HepG2 (cell line): ENCODE measurements around the gene PNLIPRP1. TPM values are rescaled to one million over a fixed set of nuclear protein-coding genes. Genes with fewer than 3 reads are reported as not detected.

Source experiments
- ATAC-seq: fragments of 200-7000 bp; cut with Tn5 transposase; 3 replicates; pipeline ENCODE4 v1.9.1; 2020; ENCODE audit warnings: mild to moderate bottlenecking, moderate library complexity
- BruUV-seq: library from RNA; stranded (reverse); fragments of 400-500 nt; replicated peaks from 2 replicates; lab custom pipeline; 2021; lab: Mats Ljungman, UMichigan
- CTCF ChIA-PET: fragments of 300-600 bp; formaldehyde crosslinking; extraction: SDS; loops from one replicate; lab custom pipeline; 2021; ENCODE audit warnings: low total read pairs, inconsistent platforms, low intra/inter-chr PET ratio; lab: Yijun Ruan, JAX
- POLR2A ChIA-PET: fragments of 350-600 bp; sonication (Branson Sonifier 250); formaldehyde crosslinking; loops from one replicate; lab custom pipeline; 2020; ENCODE audit warnings: antibody characterized with exemption, inconsistent platforms; lab: Yijun Ruan, JAX
- DNase-seq: peaks from one replicate; pipeline ENCODE4 v3.0.0-alpha.2; 2015; ENCODE audit warnings: low spot score
- FAIRE-seq: peaks from 3 replicates; lab custom pipeline; 2011; peaks lifted over from hg19 to GRCh38; lab: Jason Lieb, UNC
- H2AFZ ChIP-seq: one replicate; pipeline ENCODE4 v1.6.1; 2011; ENCODE audit warnings: low read length, inconsistent platforms
- H3K27ac ChIP-seq: fragments of 300-600 bp; 3 replicates; pipeline ENCODE4 v1.8.0; 2011; ENCODE audit warnings: mixed run types, mild to moderate bottlenecking, mixed read lengths, low read length, inconsistent platforms; ENCODE audit not compliant: insufficient read depth; ENCODE audit errors: extremely low read length
- H3K27me3 ChIP-seq, 2 experiments: fragments of 200-600 bp in 1 of 2; 2 replicates in 1 of 2; 3 replicates in 1 of 2; pipeline versions ENCODE4 v1.6.0 to v1.8.0; 2011; ENCODE audit warnings: low read length in 2 of 2, mild to moderate bottlenecking in 2 of 2, moderate library complexity in 2 of 2, inconsistent platforms in 1 of 2; ENCODE audit not compliant: insufficient read depth in 2 of 2, control insufficient read depth in 1 of 2
- H3K36me3 ChIP-seq, 2 experiments: fragments of 200-600 bp in 1 of 2; replicated peaks in 1 of 2; 2 replicates in 1 of 2; 3 replicates in 1 of 2; pipeline versions ENCODE4 v1.5.1 to v1.8.0; 2011; ENCODE audit warnings: low read length in 2 of 2, inconsistent platforms in 1 of 2; ENCODE audit not compliant: insufficient read depth in 2 of 2, control insufficient read depth in 1 of 2
- H3K4me1 ChIP-seq: 2 replicates; pipeline ENCODE4 v1.5.1; 2012; ENCODE audit warnings: low read length, inconsistent platforms; ENCODE audit not compliant: insufficient read depth
- H3K4me2 ChIP-seq: 2 replicates; pipeline ENCODE4 v1.6.0; 2011; ENCODE audit warnings: low read depth, low read length, inconsistent platforms
- H3K4me3 ChIP-seq, 3 experiments: fragments of 200-600 bp in 1 of 3; sonication (generic), shearing (Covaris generic) in 1 of 3; replicated peaks in 1 of 3; 2 replicates each; pipeline ENCODE4 v1.5.1; 2011 to 2016; ENCODE audit warnings: low read length in 3 of 3, inconsistent platforms in 2 of 3, low read depth in 2 of 3, mild to moderate bottlenecking in 2 of 3, control low read depth in 1 of 3, mixed read lengths in 1 of 3; ENCODE audit not compliant: insufficient read depth in 1 of 3
- H3K79me2 ChIP-seq: one replicate; pipeline ENCODE4 v1.6.1; 2011; ENCODE audit warnings: low read length, inconsistent platforms; ENCODE audit not compliant: insufficient read depth
- H3K9ac ChIP-seq: 2 replicates; pipeline ENCODE4 v1.6.0; 2011; ENCODE audit warnings: mild to moderate bottlenecking, low read depth, low read length, inconsistent platforms; ENCODE audit not compliant: insufficient read depth
- H3K9me3 ChIP-seq: 2 replicates; pipeline ENCODE4 v1.5.1; 2012; ENCODE audit warnings: mild to moderate bottlenecking, low read length
- H4K20me1 ChIP-seq: 2 replicates; pipeline ENCODE4 v1.6.0; 2011; ENCODE audit warnings: inconsistent platforms, mild to moderate bottlenecking, low read length, moderate library complexity; ENCODE audit not compliant: insufficient read depth
- FOXC1 ChIP-seq: sonication (generic); formaldehyde crosslinking; IDR thresholded peaks from 2 replicates; pipeline ENCODE4 v1.8.0; 2022; ENCODE audit warnings: mild to moderate bottlenecking, missing genetic modification reagents, borderline replicate concordance
- GATA4 ChIP-seq: sonication (generic); IDR thresholded peaks from 2 replicates; pipeline ENCODE4 v1.6.1; 2016; ENCODE audit warnings: antibody characterized with exemption, low read depth, borderline replicate concordance
- IRF2 ChIP-seq: IDR thresholded peaks from 2 replicates; pipeline ENCODE4 v1.6.1; 2018; ENCODE audit warnings: missing genetic modification reagents, missing compliant biosample characterization
- JUNB ChIP-seq: sonication (generic); formaldehyde crosslinking; IDR thresholded peaks from 2 replicates; pipeline ENCODE4 v1.8.0; 2022; ENCODE audit warnings: missing genetic modification reagents, mild to moderate bottlenecking, borderline replicate concordance
- POLR2G ChIP-seq: fragments of 200-400 bp; formaldehyde crosslinking; IDR thresholded peaks from 2 replicates; pipeline ENCODE4 v1.6.1; 2018; ENCODE audit warnings: mild to moderate bottlenecking, low read depth, low read length, moderate library complexity
- SRSF4 ChIP-seq: fragments of 200-400 bp; formaldehyde crosslinking; IDR thresholded peaks from one replicate; pipeline ENCODE4 v1.6.1; 2018; ENCODE audit warnings: mild to moderate bottlenecking, low read depth, low read length, moderate library complexity; ENCODE audit not compliant: poor library complexity, severe bottlenecking
- ZNF224 ChIP-seq: sonication (generic); formaldehyde crosslinking; IDR thresholded peaks from 2 replicates; pipeline ENCODE4 v1.5.0; 2020; ENCODE audit warnings: mild to moderate bottlenecking, missing genetic modification reagents
- ZNF501 ChIP-seq: sonication (generic); formaldehyde crosslinking; IDR thresholded peaks from 2 replicates; pipeline ENCODE4 v1.5.1; 2020; ENCODE audit warnings: mild to moderate bottlenecking, moderate library complexity, missing genetic modification reagents
- ZNF562 ChIP-seq: sonication (generic); formaldehyde crosslinking; IDR thresholded peaks from 2 replicates; pipeline ENCODE4 v1.8.0; 2022; ENCODE audit warnings: missing genetic modification reagents, borderline replicate concordance
- ZNF569 ChIP-seq: sonication (generic); formaldehyde crosslinking; IDR thresholded peaks from 2 replicates; pipeline ENCODE4 v1.5.0; 2020; ENCODE audit warnings: mild to moderate bottlenecking, missing genetic modification reagents, moderate library complexity, borderline replicate concordance
- ZNF772 ChIP-seq: sonication (generic); formaldehyde crosslinking; IDR thresholded peaks from 2 replicates; pipeline ENCODE4 v1.5.0; 2020; ENCODE audit warnings: mild to moderate bottlenecking, missing genetic modification reagents
- WGBS: methylation state at CpG from one replicate; pipeline ENCODE4 v1.1.6; 2017; ENCODE audit warnings: low lambda C conversion rate; 5-methylcytosine and 5-hydroxymethylcytosine counted together
- in situ Hi-C: cut with HindIII; loops from 2 replicates; pipeline ENCODE4 v1.10.0; 2017; ENCODE audit warnings: low pct_unique_long_range_greater_than_20kb; ENCODE audit not compliant: extremely low pct_ligation_motif_present
- intact Hi-C: fragments of 100-400 bp; cut with micrococcal nuclease; formaldehyde crosslinking; loops from one replicate; pipeline ENCODE4 v1.10.0; 2022; ENCODE audit not compliant: unreplicated experiment
- polyA plus RNA-seq, 8 experiments: library from polyadenylated mRNA; depleted of rRNA in 3 of 8; stranded (reverse) in 7 of 8; unstranded in 1 of 8; fragments of >200 nt; fragmentation: Illumina TruSeq in 4 of 8; extraction: Trizol in 4 of 8; gene quantifications; 2 replicates each; pipeline versions ENCODE4 v1.2.1 to v1.2.3, GENCODE V29; 2011 to 2016; ENCODE audit warnings: low read depth in 4 of 8, missing spikeins in 1 of 8, mixed read lengths in 1 of 8; ENCODE audit not compliant: insufficient read depth in 1 of 8
- total RNA-seq, 5 experiments: library from RNA; depleted of rRNA; stranded (reverse); fragments of >200 nt; fragmentation: Illumina TruSeq; extraction: Trizol; gene quantifications; 2 replicates each; pipeline ENCODE4 v1.2.3, GENCODE V29; 2016; ENCODE audit warnings: low read depth in 1 of 5
- TF ChIP-seq, protein P1 (sequence below): sonication (generic); formaldehyde crosslinking; IDR thresholded peaks from 2 replicates; pipeline ENCODE4 v1.8.0; 2022; ENCODE audit warnings: mild to moderate bottlenecking, missing genetic modification reagents; ENCODE audit not compliant: insufficient replicate concordance
- TF ChIP-seq, protein P2 (sequence below): fragments of 450-650 bp; IDR thresholded peaks from 2 replicates; pipeline ENCODE4 v1.6.1; 2017
- TF ChIP-seq, protein P3 (sequence below): sonication (generic); formaldehyde crosslinking; IDR thresholded peaks from 2 replicates; pipeline ENCODE4 v1.8.0; 2022; ENCODE audit warnings: missing genetic modification reagents, mild to moderate bottlenecking, inconsistent platforms, borderline replicate concordance
- TF ChIP-seq, protein P4 (sequence below): sonication (generic); formaldehyde crosslinking; IDR thresholded peaks from 2 replicates; pipeline ENCODE4 v1.8.1; 2023; ENCODE audit warnings: mild to moderate bottlenecking, inconsistent platforms, moderate library complexity, missing genetic modification reagents, borderline replicate concordance

Gene PNLIPRP1
- total and polyA plus RNA-seq, 2 of the 13 experiments (the other 11 are each of a cell fraction or from before 2014, with no cell fraction given), result not detected

DNA sequence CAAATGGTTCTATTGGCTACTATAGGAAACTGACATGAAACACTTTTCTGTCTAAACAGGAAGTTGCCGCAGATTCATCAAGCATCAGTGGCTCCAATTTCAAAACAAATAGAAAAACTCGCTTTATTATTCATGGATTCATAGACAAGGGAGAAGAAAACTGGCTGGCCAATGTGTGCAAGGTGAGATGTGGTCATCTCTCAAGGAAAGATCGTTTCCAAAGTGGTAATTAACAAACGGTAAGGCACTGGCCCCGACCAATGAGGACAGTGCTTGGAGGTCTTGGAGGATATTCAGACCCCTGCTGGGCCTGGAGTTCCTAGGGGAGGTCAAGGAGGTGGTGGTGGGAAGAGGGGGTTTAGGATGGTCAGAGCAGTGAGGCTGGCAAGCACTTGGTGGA, 42.5 kb upstream of the PNLIPRP1 start (continued):
- TF ChIP-seq, protein P1, sequence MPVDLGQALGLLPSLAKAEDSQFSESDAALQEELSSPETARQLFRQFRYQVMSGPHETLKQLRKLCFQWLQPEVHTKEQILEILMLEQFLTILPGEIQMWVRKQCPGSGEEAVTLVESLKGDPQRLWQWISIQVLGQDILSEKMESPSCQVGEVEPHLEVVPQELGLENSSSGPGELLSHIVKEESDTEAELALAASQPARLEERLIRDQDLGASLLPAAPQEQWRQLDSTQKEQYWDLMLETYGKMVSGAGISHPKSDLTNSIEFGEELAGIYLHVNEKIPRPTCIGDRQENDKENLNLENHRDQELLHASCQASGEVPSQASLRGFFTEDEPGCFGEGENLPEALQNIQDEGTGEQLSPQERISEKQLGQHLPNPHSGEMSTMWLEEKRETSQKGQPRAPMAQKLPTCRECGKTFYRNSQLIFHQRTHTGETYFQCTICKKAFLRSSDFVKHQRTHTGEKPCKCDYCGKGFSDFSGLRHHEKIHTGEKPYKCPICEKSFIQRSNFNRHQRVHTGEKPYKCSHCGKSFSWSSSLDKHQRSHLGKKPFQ (CRISPR knock-in tag), result no peak

DNA sequence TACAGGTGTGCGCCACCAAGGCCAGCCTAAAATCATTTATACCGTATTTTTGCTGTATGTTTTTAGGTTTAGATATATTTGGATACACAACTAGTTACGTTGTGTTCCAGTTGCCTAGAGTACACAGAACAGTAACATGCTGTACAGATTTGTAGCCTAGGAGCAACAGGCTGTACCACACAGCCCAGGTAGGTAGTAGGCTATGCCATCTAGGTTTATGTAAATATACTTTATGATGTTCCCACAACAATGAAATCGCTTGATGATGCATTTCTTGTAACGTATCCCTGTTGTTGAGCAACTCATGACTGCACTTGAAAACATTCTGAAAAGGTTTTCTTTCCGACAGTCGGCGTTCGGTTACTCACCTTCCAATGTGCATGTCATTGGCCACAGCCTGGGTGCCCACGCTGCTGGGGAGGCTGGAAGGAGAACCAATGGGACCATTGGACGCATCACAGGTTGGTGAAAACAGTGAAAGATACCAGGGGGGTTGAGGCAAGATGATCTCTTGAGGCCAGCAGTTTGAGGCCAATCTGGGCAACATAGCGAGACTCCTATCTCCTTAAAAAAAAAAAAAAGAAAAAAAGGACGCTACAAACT, 37.3 kb upstream of the PNLIPRP1 start:
- intact Hi-C loops, result no loop called here
- no TSS peak for BruUV-seq
- Histone ChIP-seq H3K79me2 (no peaks in the 10 kb centered on the region), H3K27ac (no peak overlapping the region), H3K4me3 (no peak overlapping the region), H3K9me3 (no peaks in the 10 kb centered on the region), H3K9ac (no peak overlapping the region), H4K20me1 (no peaks in the 10 kb centered on the region), H3K27me3 (no peaks in the 10 kb centered on the region), H2AFZ (no peak overlapping the region), H3K4me1 (no peaks in the 10 kb centered on the region), H3K36me3 (no peaks in the 10 kb centered on the region), H3K4me2 (no peak overlapping the region)
- ChIA-PET CTCF (no interaction called here), POLR2A (no interaction called here)
- 30% methylated on average over 13 of the region's 13 CpGs for WGBS
- DNase-seq (no peak), FAIRE-seq (no peak), ATAC-seq (no peak)
- in situ Hi-C loops, result no loop called here
- TF ChIP-seq FOXC1 (no peak), IRF2 (CRISPR knock-in tag) (no peak), POLR2G (no peak), JUNB (CRISPR knock-in tag) (no peak), ZNF569 (CRISPR knock-in tag) (no peak), ZNF772 (no peak), SRSF4 (no peak), ZNF562 (CRISPR knock-in tag) (no peak), GATA4 (no peak), ZNF501 (no peak), ZNF224 (CRISPR knock-in tag) (no peak)
- TF ChIP-seq, protein P2, sequence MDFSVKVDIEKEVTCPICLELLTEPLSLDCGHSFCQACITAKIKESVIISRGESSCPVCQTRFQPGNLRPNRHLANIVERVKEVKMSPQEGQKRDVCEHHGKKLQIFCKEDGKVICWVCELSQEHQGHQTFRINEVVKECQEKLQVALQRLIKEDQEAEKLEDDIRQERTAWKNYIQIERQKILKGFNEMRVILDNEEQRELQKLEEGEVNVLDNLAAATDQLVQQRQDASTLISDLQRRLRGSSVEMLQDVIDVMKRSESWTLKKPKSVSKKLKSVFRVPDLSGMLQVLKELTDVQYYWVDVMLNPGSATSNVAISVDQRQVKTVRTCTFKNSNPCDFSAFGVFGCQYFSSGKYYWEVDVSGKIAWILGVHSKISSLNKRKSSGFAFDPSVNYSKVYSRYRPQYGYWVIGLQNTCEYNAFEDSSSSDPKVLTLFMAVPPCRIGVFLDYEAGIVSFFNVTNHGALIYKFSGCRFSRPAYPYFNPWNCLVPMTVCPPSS, result no peak
- TF ChIP-seq, protein P3, sequence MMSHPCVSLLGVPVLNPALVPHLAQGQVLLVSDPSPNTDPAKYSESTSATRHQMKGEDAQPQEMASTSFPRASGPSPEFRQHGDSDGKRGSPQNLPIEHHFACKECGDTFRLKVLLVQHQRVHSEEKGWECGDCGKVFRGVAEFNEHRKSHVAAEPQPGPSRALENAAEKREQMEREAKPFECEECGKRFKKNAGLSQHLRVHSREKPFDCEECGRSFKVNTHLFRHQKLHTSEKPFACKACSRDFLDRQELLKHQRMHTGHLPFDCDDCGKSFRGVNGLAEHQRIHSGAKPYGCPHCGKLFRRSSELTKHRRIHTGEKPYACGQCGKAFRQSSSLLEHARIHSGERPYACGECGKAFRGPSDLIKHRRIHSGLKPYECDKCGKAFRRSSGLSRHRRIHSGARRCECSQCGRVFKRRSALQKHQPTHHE (CRISPR knock-in tag), result no peak
- TF ChIP-seq, protein P4, sequence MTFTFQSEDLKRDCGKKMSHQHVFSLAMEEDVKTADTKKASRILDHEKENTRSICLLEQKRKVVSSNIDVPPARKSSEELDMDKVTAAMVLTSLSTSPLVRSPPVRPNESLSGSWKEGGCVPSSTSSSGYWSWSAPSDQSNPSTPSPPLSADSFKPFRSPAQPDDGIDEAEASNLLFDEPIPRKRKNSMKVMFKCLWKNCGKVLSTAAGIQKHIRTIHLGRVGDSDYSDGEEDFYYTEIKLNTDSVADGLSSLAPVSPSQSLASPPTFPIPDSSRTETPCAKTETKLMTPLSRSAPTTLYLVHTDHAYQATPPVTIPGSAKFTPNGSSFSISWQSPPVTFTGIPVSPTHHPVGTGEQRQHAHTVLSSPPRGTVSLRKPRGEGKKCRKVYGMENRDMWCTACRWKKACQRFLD (CRISPR knock-in tag), result no peak
